IPS-11a (cell line): ENCODE measurements around the gene GON7.
"Not testable (repeated sequence)": the region's sequence is repeated elsewhere in the genome, so short reads cannot be mapped to it uniquely, and the experiment has no call there.

Experiments used
- H3K4me3 ChIP-seq: one replicate; pipeline ENCODE4 v1.5.1; 2013; ENCODE audit warnings: low read depth, low read length, control low read depth

GON7 gene

DNA sequence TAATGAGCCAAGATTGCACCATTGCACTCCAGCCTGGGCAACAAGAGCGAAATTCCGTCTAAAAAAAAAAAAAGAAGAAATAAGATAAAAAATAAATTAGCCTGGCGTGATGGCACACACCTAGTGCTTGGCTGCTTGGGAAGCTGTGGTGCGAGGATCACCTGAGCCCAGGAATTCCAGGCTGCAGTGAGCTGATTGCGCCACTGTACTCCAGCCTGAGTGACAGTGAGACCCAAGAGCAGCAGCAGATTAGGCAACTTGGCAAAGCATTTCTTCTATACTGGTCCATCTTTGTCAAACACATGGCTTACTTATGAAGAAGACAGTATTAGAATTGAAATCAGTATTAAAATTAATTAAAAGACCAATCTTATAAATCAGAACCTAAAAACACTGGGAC, 6.3 kb downstream of the GON7 start:
- H3K4me3 ChIP-seq = no peak overlapping the region

DNA sequence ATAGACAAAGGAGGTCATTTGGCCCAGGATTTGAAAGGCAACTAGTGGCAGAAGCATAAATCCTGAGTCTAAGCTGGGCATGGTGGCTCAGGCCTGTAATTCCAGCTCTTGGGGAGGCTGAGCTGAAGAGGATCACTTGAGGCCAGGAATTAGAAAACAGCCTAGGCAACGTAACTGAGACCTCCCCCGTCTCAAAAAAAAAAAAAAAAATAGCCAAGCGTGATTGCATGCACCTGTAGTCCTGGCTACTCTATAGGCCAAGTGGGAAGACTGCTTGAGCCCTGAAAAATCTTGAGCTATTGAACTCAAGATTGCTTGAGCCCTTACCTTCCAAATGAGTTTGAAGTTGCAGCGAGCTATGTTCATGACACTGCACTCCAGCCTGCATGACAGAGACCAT, 7.8 kb downstream of the GON7 start:
- no peak overlapping the region for H3K4me3 ChIP-seq

GRCh38 chr14:93195316-93195999, 11.4 kb downstream of the GON7 start:
- no peak overlapping the region for H3K4me3 ChIP-seq

DNA sequence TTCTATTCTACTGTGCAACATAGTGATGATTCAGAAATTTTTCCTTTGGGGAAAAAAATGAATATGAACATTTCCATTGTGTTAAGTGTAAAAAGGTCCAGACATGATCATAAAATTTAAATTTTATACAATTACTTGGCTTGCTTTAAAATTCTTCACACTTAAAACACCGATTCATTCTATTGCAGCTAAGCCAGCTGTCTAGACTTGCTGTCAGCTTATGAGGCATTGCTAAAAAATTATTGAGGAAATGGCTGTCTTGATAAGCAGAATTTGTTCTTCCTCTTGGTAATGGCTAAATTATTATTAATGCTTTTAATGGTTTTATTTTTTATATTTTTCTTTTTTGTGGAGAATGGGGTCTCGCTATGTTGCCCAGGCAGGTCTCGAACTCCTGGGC, 19.9 kb downstream of the GON7 start:
- H3K4me3 ChIP-seq = no peak overlapping the region

DNA sequence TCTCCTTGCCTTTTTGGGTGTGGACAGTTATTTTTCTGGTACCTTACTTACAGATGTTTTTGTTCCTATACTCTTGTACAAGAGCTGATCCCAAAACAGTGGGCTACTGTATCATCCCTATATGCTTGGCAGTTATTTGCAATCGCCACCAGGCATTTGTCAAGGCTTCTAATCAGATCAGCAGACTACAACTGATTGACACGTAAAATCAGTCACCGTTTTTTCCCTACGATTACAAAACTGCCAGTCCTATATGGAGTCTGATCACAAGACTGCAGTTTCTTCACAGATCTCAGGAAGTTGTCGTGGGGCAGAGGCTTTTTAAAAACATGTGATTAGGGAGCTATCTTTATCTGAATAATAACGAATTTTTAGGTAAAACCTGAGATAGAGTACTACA, 20.4 kb downstream of the GON7 start:
- H3K4me3 ChIP-seq = no peak overlapping the region

DNA sequence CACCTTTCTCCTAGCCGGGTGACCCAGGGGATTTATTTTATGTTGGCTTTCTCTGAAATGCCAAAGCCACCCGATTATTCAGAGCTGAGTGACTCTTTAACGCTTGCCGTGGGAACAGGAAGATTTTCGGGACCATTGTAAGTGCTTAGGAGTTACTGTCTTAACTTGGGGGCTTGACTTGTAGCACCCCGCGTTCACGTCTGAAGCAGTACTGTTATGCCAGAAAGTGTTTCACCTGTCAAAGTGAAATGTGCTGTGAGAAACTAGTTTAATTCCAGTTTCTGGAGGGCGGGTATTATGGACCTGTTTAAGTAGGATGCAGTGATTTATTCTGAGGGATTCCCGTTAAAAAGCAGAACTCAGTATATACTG, 21.5 kb downstream of the GON7 start:
- H3K4me3 ChIP-seq = peak overlapping the region; percentile 96

- peak within 1 kb of the TSS; percentile 96 for H3K4me3 ChIP-seq
Observed at GRCh38 chr14:93184391-93185348, 22.2 kb downstream of the GON7 start, which contains the start of the genes LYSET and MOAP1. TSS of gene LYSET (plus strand) at chr14:93185317. CDS start at chr14:93185406, 89 bp downstream. TSS of gene MOAP1 (minus strand) at chr14:93184897. CDS start at chr14:93184242, 655 bp downstream.

- peak overlapping the region; percentile 96 for H3K4me3 ChIP-seq
Observed at GRCh38 chr14:93183596-93184317, 23.1 kb downstream of the GON7 start.

DNA sequence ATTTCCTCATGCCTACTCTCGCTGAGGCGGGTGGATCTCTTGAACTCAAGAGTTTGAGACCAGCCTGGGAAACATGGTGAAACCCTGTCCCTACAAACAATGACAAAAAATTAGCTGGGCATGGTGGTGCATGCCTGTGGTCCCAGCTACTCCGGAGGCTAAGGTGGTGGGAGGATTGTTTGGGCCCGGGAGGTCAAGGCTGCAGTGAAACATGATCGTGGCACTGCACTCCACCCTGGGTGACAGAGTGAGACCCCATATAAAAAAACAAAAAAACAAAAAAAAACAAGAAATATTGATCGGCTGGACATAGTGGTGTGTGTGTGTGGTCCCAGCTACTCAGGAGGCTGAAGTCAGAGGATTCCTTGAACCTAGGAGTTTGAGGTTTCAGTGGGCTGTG, 31.4 kb downstream of the GON7 start:
- H3K4me3 ChIP-seq = no peak overlapping the region

GRCh38 chr14:93174731-93175130, 32.1 kb downstream of the GON7 start:
- H3K4me3 ChIP-seq = not testable (repeated sequence)

GRCh38 chr14:93173943-93174395, 32.9 kb downstream of the GON7 start:
- no peak overlapping the region for H3K4me3 ChIP-seq

GRCh38 chr14:93171376-93171775, 35.5 kb downstream of the GON7 start:
- H3K4me3 ChIP-seq = no peak overlapping the region

- H3K4me3 ChIP-seq = not testable (repeated sequence)
Observed at GRCh38 chr14:93170141-93170540, 36.7 kb downstream of the GON7 start.

- not testable (repeated sequence) for H3K4me3 ChIP-seq
Observed at GRCh38 chr14:93169619-93170018, 37.2 kb downstream of the GON7 start.

DNA sequence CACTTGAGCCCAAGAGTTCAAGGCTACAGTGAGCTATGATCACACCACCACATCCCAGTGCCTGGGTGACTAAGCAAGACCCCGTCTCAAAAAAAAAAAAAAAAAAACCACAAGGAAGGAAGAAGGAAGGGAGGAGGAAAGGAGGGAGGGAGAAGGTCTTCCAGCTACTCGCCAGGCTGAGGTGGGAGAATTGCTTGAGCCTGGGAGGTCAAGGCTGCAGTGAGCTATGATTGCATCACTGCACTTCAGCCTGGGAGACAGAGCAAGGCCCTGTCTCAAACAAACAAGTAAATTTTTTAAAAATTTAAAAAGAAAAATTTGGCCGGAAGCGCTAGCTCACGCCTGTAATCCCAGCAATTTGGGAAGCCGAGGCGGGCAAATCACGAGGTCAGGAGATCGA, 38.3 kb downstream of the GON7 start:
- H3K4me3 ChIP-seq = not testable (repeated sequence)

GRCh38 chr14:93165271-93166265, 41.3 kb downstream of the GON7 start:
- not testable (repeated sequence) for H3K4me3 ChIP-seq

GRCh38 chr14:93163564-93163963, 43.3 kb downstream of the GON7 start:
- no peak overlapping the region for H3K4me3 ChIP-seq

- H3K4me3 ChIP-seq = no peak overlapping the region
Observed at GRCh38 chr14:93161411-93161940, 45.4 kb downstream of the GON7 start.

DNA sequence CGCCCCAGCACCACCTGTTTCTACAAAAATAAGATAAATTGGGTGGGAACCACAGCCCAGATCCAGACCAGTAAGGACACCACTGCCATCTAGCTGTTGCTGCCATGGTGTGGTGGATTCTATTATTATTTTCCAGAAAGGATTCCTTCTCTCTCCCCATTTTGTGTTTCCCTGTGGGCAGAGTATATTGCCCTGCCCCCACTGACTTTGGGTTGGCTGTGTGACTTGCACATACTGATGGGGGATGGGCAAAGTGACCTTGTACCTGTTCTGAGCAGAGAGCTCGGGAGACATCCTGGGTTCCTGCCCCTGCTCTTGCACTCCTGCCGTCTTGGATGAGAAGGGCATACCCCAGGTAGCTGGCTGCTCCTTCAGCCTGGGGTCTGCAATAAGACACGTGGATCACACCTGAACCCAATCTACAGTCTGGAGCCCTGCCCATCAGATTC, 46.5 kb downstream of the GON7 start:
- no peak overlapping the region for H3K4me3 ChIP-seq
